GM10248 (cell line): ENCODE data around the gene LDLRAD4.

Experiments
- CTCF ChIA-PET: fragments of 300-600 bp; sonication (Branson Sonifier 250); formaldehyde crosslinking; extraction: SDS; loops from one replicate; lab custom pipeline; 2021; ENCODE audit warnings: antibody characterized with exemption; lab: Yijun Ruan, JAX
- POLR2A ChIA-PET: fragments of 350-650 bp; sonication (Branson Sonifier 250); formaldehyde crosslinking; extraction: SDS; loops from one replicate; lab custom pipeline; 2020; ENCODE audit warnings: antibody characterized with exemption; lab: Yijun Ruan, JAX
- DNase-seq: peaks from one replicate; pipeline ENCODE4 v3.0.0; 2012; ENCODE audit errors: extremely low spot score
- CTCF ChIP-seq: IDR thresholded peaks from 2 replicates; pipeline ENCODE4 v1.5.1; 2012; ENCODE audit warnings: mild to moderate bottlenecking, low read depth; ENCODE audit errors: extremely low read depth, missing control alignments, control extremely low read depth

LDLRAD4 gene

GRCh38 chr18:13577781-13578180 is 359.2 kb downstream of the LDLRAD4 start:
- CTCF ChIA-PET, result interaction anchor here (1.2 to 3.1 kb wide), 9 partner anchors 8 to 31 kb away, joined by 3 to 24 read pairs (median 6); no protein-coding TSS in a partner anchor
- POLR2A ChIA-PET, result interaction anchor here (1.3 to 4.3 kb wide), 6 partner anchors 10 to 36 kb away, joined by 5 to 55 read pairs (median 7); no protein-coding TSS in a partner anchor
- DNase-seq, result no peak
- no peak for TF ChIP-seq CTCF

- TF ChIP-seq CTCF, result no peak
- ChIA-PET POLR2A (interaction anchor here (4.3 kb wide), 1 partner anchor 11 kb away, joined by 55 read pairs; no protein-coding TSS in a partner anchor), CTCF (interaction anchor here (1.4 to 3.1 kb wide), 5 partner anchors 9 to 30 kb away, joined by 4 to 24 read pairs (median 7); no protein-coding TSS in a partner anchor)
- DNase-seq, result no peak
Measured at GRCh38 chr18:13578400-13578799, 359.8 kb downstream of the LDLRAD4 start.

GRCh38 chr18:13579874-13580273 is 361.3 kb downstream of the LDLRAD4 start:
- no peak for DNase-seq
- no peak for TF ChIP-seq CTCF
- ChIA-PET POLR2A (interaction anchor here (4.3 kb wide), 1 partner anchor 12 kb away, joined by 55 read pairs; no protein-coding TSS in a partner anchor), CTCF (interaction anchor here (1.4 to 2.1 kb wide), 3 partner anchors 14 to 33 kb away, joined by 4 to 7 read pairs (median 6); no protein-coding TSS in a partner anchor)

- POLR2A ChIA-PET, result no interaction called here
- CTCF ChIA-PET, result interaction anchor here (1.4 to 3.0 kb wide), 5 partner anchors 13 to 32 kb away, joined by 3 to 11 read pairs (median 7); no protein-coding TSS in a partner anchor
- TF ChIP-seq CTCF, result no peak
- no peak for DNase-seq
Measured at GRCh38 chr18:13580351-13580750, 361.8 kb downstream of the LDLRAD4 start.

GRCh38 chr18:13580991-13581390 is 362.4 kb downstream of the LDLRAD4 start:
- ChIA-PET CTCF (interaction anchor here (1.4 to 3.0 kb wide), 4 partner anchors 13 to 31 kb away, joined by 3 to 11 read pairs (median 8); no protein-coding TSS in a partner anchor), POLR2A (no interaction called here)

More at GRCh38 chr18:13580991-13581390, 362.4 kb downstream of the LDLRAD4 start:
- no peak for TF ChIP-seq CTCF
- DNase-seq, result no peak
